Mesenchymal stem cell (in vitro differentiated cells and primary cell): ENCODE measurements around the gene SELENBP1.
"Not testable (repeated sequence)": the region's sequence is repeated elsewhere in the genome, so short reads cannot be mapped to it uniquely, and the experiment has no call there.

Experiments
- DNase-seq: peaks from one replicate; pipeline ENCODE4 v3.0.0-alpha.2; 2013
- H2AFZ ChIP-seq: one replicate; pipeline ENCODE4 v1.6.1; 2013; ENCODE audit warnings: low read depth, mild to moderate bottlenecking, control low read depth, inconsistent platforms, low read length, moderate library complexity
- H2AK5ac ChIP-seq: 2 replicates; pipeline ENCODE4 v1.6.1; 2013; ENCODE audit warnings: low read length, moderate library complexity, mild to moderate bottlenecking, inconsistent platforms; ENCODE audit not compliant: severe bottlenecking
- H2BK120ac ChIP-seq: one replicate; pipeline ENCODE4 v1.6.1; 2013; ENCODE audit warnings: low read depth, mild to moderate bottlenecking, inconsistent platforms, low read length, moderate library complexity
- H2BK12ac ChIP-seq, 2 experiments: one replicate each; pipeline ENCODE4 v1.6.1; 2013; ENCODE audit warnings: inconsistent platforms in 2 of 2, low read length in 2 of 2, mild to moderate bottlenecking in 2 of 2, moderate library complexity in 2 of 2, control low read depth in 1 of 2
- H2BK15ac ChIP-seq: one replicate; pipeline ENCODE4 v1.6.1; 2013; ENCODE audit warnings: mild to moderate bottlenecking, low read depth, inconsistent platforms; ENCODE audit not compliant: poor library complexity, severe bottlenecking
- H2BK5ac ChIP-seq: 2 replicates; pipeline ENCODE4 v1.6.1; 2013; ENCODE audit warnings: low read depth, mild to moderate bottlenecking, low read length, control low read depth, inconsistent platforms; ENCODE audit not compliant: poor library complexity, severe bottlenecking
- H3K14ac ChIP-seq, 2 experiments: one replicate each; pipeline ENCODE4 v1.6.1; 2013; ENCODE audit warnings: inconsistent platforms in 2 of 2, low read length in 2 of 2, control low read depth in 1 of 2, mild to moderate bottlenecking in 1 of 2, moderate library complexity in 1 of 2
- H3K18ac ChIP-seq, 2 experiments: one replicate each; pipeline ENCODE4 v1.6.1; 2013; ENCODE audit warnings: inconsistent platforms in 2 of 2, low read length in 2 of 2, control low read depth in 1 of 2, low read depth in 1 of 2, mild to moderate bottlenecking in 1 of 2
- H3K23ac ChIP-seq, 2 experiments: one replicate each; pipeline ENCODE4 v1.6.1; 2013; ENCODE audit warnings: inconsistent platforms in 2 of 2, low read length in 2 of 2, mild to moderate bottlenecking in 2 of 2, moderate library complexity in 2 of 2, control low read depth in 1 of 2
- H3K27ac ChIP-seq: 2 replicates; pipeline ENCODE4 v1.5.1; 2013; ENCODE audit warnings: mild to moderate bottlenecking, moderate library complexity, low read length, control low read depth, inconsistent platforms; ENCODE audit not compliant: poor library complexity, severe bottlenecking
- H3K27me3 ChIP-seq, 2 experiments: 2 replicates each; pipeline versions ENCODE4 v1.6.1 to v1.7.0; 2013; ENCODE audit warnings: low read length in 2 of 2, mild to moderate bottlenecking in 2 of 2, moderate library complexity in 2 of 2, control low read depth in 1 of 2, inconsistent platforms in 1 of 2; ENCODE audit not compliant: control insufficient read depth in 1 of 2, insufficient read depth in 1 of 2
- H3K36me3 ChIP-seq, 2 experiments: 2 replicates each; pipeline versions ENCODE4 v1.6.1 to v1.7.0; 2013; ENCODE audit warnings: low read length in 2 of 2, control low read depth in 1 of 2, inconsistent platforms in 1 of 2, low read depth in 1 of 2, mild to moderate bottlenecking in 1 of 2; ENCODE audit not compliant: insufficient read depth in 2 of 2, control insufficient read depth in 1 of 2
- H3K4ac ChIP-seq, 2 experiments: one replicate each; pipeline ENCODE4 v1.6.1; 2013; ENCODE audit warnings: inconsistent platforms in 2 of 2, low read length in 2 of 2, mild to moderate bottlenecking in 2 of 2, moderate library complexity in 2 of 2, control low read depth in 1 of 2, low read depth in 1 of 2
- H3K4me1 ChIP-seq: 2 replicates; pipeline ENCODE4 v1.6.1; 2013; ENCODE audit warnings: low read depth, low read length, control low read depth; ENCODE audit not compliant: control insufficient read depth, insufficient read depth
- H3K4me2 ChIP-seq: 2 replicates; pipeline ENCODE4 v1.6.1; 2013; ENCODE audit warnings: low read length, mild to moderate bottlenecking, inconsistent platforms; ENCODE audit not compliant: poor library complexity, severe bottlenecking
- H3K4me3 ChIP-seq, 2 experiments: 2 replicates each; pipeline versions ENCODE4 v1.5.1 to v1.7.0; 2013; ENCODE audit warnings: low read length in 2 of 2, mild to moderate bottlenecking in 2 of 2, control low read depth in 1 of 2, low read depth in 1 of 2; ENCODE audit not compliant: insufficient read depth in 1 of 2
- H3K79me1 ChIP-seq: replicated peaks from 2 replicates; pipeline ENCODE4 v1.6.1; 2013; ENCODE audit warnings: mild to moderate bottlenecking, control low read depth, low read length, inconsistent platforms; ENCODE audit not compliant: poor library complexity, severe bottlenecking
- H3K9ac ChIP-seq: 2 replicates; pipeline ENCODE4 v1.7.0; 2013; ENCODE audit warnings: mild to moderate bottlenecking, low read length, moderate library complexity
- H3K9me3 ChIP-seq: 2 replicates; pipeline ENCODE4 v1.7.0; 2013; ENCODE audit warnings: mild to moderate bottlenecking, low read length; ENCODE audit not compliant: control insufficient read depth
- H4K8ac ChIP-seq: one replicate; pipeline ENCODE4 v1.6.1; 2013; ENCODE audit warnings: inconsistent platforms, mild to moderate bottlenecking, low read length, moderate library complexity
- H4K91ac ChIP-seq: one replicate; pipeline ENCODE4 v1.6.1; 2013; ENCODE audit warnings: mild to moderate bottlenecking, low read length, inconsistent platforms
- WGBS: methylation state at CpG from one replicate; pipeline ENCODE4 v1.1.7; 2013; ENCODE audit warnings: mixed read lengths; 5-methylcytosine and 5-hydroxymethylcytosine counted together

Gene SELENBP1

GRCh38 chr1:151391079-151391563, 18.6 kb upstream of the SELENBP1 start:
- no peak overlapping the region for H2AK5ac ChIP-seq
- no peak overlapping the region for H3K4ac ChIP-seq
- H3K9ac ChIP-seq, result no peak overlapping the region
- DNase-seq, result no peak
- no peaks in the 10 kb centered on the region for H3K9me3 ChIP-seq
- H3K27me3 ChIP-seq, result no peaks in the 10 kb centered on the region
- no peak overlapping the region for H3K23ac ChIP-seq
- no peak overlapping the region for H2AFZ ChIP-seq
- no peak overlapping the region for H3K27ac ChIP-seq
- no peak overlapping the region for H2BK12ac ChIP-seq
- no peaks in the 10 kb centered on the region for H3K79me1 ChIP-seq
- no peak overlapping the region for H4K8ac ChIP-seq
- no peak overlapping the region for H3K18ac ChIP-seq
- H3K14ac ChIP-seq, result no peak overlapping the region
- no peaks in the 10 kb centered on the region for H3K4me1 ChIP-seq
- H2BK5ac ChIP-seq, result no peak overlapping the region
- 80% methylated on average over 1 of the region's 3 CpGs for WGBS
- H2BK15ac ChIP-seq, result no peak overlapping the region
- no peak overlapping the region for H4K91ac ChIP-seq
- no peak overlapping the region for H3K4me3 ChIP-seq
- H3K36me3 ChIP-seq, result no peaks in the 10 kb centered on the region
- H2BK120ac ChIP-seq, result no peak overlapping the region
- H3K4me2 ChIP-seq, result no peak overlapping the region

DNA sequence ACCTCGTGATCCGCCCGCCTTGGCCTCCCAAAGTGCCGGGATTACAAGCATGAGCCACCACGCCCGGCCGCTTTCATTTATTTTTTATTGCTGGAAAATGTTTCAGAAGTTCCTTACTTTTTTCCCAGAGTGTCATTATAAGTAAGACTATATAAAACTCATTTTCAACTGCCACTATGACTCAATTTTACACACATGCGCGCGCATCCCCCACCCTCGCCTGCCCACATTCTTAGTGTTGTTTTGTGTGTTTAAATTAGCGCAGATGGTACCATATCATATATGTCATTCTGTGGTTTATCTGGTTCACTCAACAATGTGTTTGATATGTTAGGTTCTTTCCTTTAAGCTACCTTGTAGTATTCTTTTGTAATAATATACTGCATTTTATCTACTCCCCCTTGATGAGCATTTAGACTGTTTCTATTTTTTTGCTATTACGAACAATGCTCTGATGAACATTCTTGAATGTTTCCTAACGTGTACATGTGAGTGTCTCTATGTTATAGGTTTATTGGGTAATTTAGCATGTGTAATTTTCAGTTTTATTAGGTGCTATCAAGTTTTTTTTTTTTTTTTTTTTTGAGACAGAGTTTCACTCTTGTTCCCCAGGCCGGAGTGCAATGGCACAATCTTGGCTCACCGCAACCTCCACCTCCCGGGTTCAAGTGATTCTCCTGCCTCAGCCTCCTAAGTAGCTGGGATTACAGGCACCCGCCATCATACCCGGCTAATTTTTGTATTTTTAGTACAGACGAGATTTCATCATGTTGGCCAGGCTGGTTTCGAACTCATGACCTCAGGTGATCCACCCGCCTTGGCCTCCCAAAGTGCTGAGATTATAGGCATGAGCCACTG, 17.9 kb upstream of the SELENBP1 start:
- WGBS, result 94% methylated on average over 10 of the region's 22 CpGs
- H4K8ac ChIP-seq, H4K91ac ChIP-seq, H2AFZ ChIP-seq, H2BK5ac ChIP-seq, H2AK5ac ChIP-seq, H3K27me3 ChIP-seq, H3K9me3 ChIP-seq, H2BK120ac ChIP-seq, H3K79me1 ChIP-seq, H3K27ac ChIP-seq, H3K9ac ChIP-seq, DNase-seq, H3K4ac ChIP-seq, H3K4me1 ChIP-seq, H3K4me3 ChIP-seq, H3K23ac ChIP-seq, H3K18ac ChIP-seq, H3K4me2 ChIP-seq, H2BK15ac ChIP-seq, H3K14ac ChIP-seq, H3K36me3 ChIP-seq, H2BK12ac ChIP-seq: not testable (repeated sequence)

DNA sequence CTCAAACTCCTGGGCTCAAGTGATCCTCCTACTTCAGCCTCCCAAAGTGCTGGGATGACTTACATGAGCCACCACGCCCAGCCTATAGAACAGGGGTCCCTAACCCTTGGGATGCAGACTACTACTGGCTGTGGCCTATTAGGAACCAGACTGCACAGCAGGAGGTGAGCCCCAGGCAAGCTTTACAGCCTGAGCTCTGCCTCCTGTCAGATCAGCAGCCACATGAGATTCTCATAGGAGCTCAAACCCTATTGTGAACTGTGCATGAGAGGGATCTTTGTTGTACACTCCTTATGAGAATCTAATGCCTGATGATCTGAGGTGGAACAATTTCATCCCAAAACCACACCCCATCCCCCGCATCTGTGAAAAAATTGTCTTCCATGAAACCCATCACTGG, 13.5 kb upstream of the SELENBP1 start:
- H2BK15ac ChIP-seq, result no peak overlapping the region
- no peaks in the 10 kb centered on the region for H3K9me3 ChIP-seq
- H3K27me3 ChIP-seq, result peaks cover 0 to 5% of the 10 kb centered on the region in 2 experiments
- H4K91ac ChIP-seq, result no peak overlapping the region
- no peak overlapping the region for H3K4ac ChIP-seq
- no peaks in the 10 kb centered on the region for H3K4me1 ChIP-seq
- WGBS, result 75% methylated on average over 1 of the region's 2 CpGs
- no peak overlapping the region for H3K18ac ChIP-seq
- no peak overlapping the region for H2BK5ac ChIP-seq
- no peak overlapping the region for H3K27ac ChIP-seq
- no peak overlapping the region for H2AK5ac ChIP-seq
- H3K23ac ChIP-seq, result no peak overlapping the region
- DNase-seq, result no peak
- H3K14ac ChIP-seq, result no peak overlapping the region
- H4K8ac ChIP-seq, result no peak overlapping the region
- H3K4me2 ChIP-seq, result no peak overlapping the region
- no peak overlapping the region for H2AFZ ChIP-seq
- no peak overlapping the region for H2BK12ac ChIP-seq
- no peak overlapping the region for H3K9ac ChIP-seq
- no peaks in the 10 kb centered on the region for H3K36me3 ChIP-seq
- no peaks in the 10 kb centered on the region for H3K79me1 ChIP-seq
- H3K4me3 ChIP-seq, result no peak overlapping the region
- H2BK120ac ChIP-seq, result no peak overlapping the region

- H3K4me2 ChIP-seq, result no peak overlapping the region
- H3K18ac ChIP-seq, result no peak overlapping the region
- 83% methylated on average over 2 of the region's 3 CpGs for WGBS
- H3K79me1 ChIP-seq, result no peaks in the 10 kb centered on the region
- no peak overlapping the region for H2BK120ac ChIP-seq
- no peak for DNase-seq
- H2BK12ac ChIP-seq, result no peak overlapping the region
- H3K9me3 ChIP-seq, result no peaks in the 10 kb centered on the region
- no peak overlapping the region for H4K91ac ChIP-seq
- H3K23ac ChIP-seq, result no peak overlapping the region
- no peak overlapping the region for H3K9ac ChIP-seq
- no peaks in the 10 kb centered on the region for H3K4me1 ChIP-seq
- no peaks in the 10 kb centered on the region for H3K36me3 ChIP-seq
- no peak overlapping the region for H2BK15ac ChIP-seq
- no peak overlapping the region for H2AFZ ChIP-seq
- H2BK5ac ChIP-seq, result no peak overlapping the region
- no peak overlapping the region for H4K8ac ChIP-seq
- no peak overlapping the region for H2AK5ac ChIP-seq
- no peak overlapping the region for H3K14ac ChIP-seq
- H3K4me3 ChIP-seq, result no peak overlapping the region
- H3K27me3 ChIP-seq, result peaks cover 0 to 5% of the 10 kb centered on the region in 2 experiments
- no peak overlapping the region for H3K4ac ChIP-seq
- no peak overlapping the region for H3K27ac ChIP-seq
Observed at GRCh38 chr1:151384584-151384983, 12.1 kb upstream of the SELENBP1 start.
